GM18951 (cell line): ENCODE data around the gene TNS1.

Experiments
- POLR2A ChIP-seq: IDR thresholded peaks from 4 replicates; pipeline ENCODE4 v1.6.1; 2011; ENCODE audit warnings: mild to moderate bottlenecking; ENCODE audit not compliant: insufficient read length, insufficient read depth; ENCODE audit errors: extremely low read depth
- in situ Hi-C: fragments of 300-500 bp; cut with MboI; formaldehyde crosslinking; loops from one replicate; pipeline ENCODE4 v1.12.0; 2022; ENCODE audit warnings: low sequenced_read_pairs, mixed read lengths, inconsistent platforms; ENCODE audit not compliant: unreplicated experiment

TNS1 gene

DNA sequence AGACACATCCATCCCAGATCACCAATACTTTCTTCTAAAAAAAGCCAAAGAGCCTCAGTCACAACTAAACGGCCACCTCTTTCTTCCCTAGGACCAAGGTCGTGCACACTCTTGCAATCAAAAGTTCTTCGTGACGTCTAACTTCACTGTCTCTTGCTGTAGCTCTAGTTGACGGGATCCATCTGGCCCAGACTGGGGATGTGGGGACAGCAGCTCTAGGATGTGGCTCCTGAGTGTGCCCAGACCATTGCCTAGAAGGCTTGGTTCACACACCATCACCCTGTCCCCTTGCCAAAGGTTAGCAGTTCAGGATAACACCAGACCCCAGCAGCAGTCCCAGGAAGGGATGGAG is 98.2 kb downstream of the TNS1 start:
- in situ Hi-C loops, result no loop called here
- no peak for TF ChIP-seq POLR2A

DNA sequence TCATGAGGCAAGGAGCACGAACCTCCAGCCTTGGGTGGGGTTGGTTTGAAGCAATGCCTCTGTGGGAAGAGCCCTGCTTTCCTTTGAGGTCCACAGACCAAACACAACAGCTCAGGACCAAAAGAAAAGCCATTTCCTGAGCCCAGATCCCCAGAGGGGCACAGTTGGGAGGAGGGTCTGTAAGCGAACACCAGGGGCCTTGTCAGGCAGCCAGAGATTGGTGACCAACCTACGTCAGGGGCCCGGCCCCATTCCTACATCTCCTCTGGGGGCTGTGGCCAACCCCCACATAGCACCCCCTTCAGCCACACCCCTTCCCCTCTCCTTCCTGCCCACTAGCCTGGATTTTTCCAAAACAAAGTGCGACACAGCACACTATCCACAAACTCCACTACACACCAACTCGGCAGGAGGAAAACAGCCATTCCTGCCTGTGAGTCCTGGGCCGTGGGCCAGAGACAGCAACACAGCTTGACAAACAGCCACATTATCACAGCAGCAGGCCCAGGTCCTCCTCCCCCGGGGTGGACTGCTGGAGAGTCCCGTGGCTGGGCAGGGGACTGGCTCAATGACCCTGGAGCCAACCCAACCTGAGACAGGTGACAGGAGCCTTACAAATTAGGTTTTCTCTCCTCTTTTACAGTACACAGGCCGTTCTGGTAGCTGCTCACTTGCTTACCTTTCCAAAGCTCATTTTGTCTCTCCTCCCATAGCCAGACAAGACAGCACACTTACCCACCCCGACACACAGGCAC is 98.8 kb downstream of the TNS1 start:
- in situ Hi-C loops, result no loop called here
- TF ChIP-seq POLR2A, result no peak

GRCh38 chr2:217903142-217903858 is 99.5 kb downstream of the TNS1 start:
- TF ChIP-seq POLR2A, result no peak
- in situ Hi-C loops, result no loop called here

DNA sequence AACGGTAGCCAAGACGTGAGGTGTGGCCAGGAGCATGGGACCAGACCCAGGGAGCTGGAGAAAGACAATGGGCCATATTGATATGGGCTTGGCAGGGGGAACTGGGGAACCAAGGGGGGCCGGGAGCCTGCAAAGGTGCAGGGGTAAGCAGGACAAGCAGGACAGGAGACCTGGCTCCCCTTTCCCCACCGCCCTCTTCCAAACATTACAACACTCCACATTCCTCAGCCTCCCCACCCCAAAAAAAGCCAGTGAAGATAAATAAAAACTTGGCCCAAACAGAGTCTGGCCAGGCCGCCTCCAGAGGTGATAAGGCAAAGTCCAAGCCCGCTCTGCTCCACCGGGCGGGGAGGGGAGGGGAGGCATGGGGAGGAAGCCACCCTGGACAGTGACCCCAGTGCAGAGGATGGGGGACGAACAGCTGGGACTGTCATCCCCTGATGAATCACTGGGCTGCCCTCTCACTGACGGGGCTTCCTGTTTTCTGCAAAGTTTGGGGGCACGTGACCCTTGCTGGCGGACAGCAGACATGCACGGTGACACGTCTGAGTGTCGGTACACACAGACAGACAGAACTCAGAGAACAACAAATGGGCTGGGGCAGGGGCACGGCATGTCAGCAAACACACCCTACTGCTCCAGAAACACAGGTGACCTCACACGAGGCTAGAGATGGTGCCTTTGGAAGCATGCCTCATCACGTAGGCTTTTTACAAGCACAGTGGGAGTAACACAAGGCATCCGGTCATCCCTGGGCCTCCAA is 100.2 kb downstream of the TNS1 start:
- TF ChIP-seq POLR2A, result no peak
- in situ Hi-C loops, result no loop called here

- in situ Hi-C loops, result no loop called here
- TF ChIP-seq POLR2A, result no peak
Observed at GRCh38 chr2:217901835-217902378, 100.9 kb downstream of the TNS1 start.

- no peak for TF ChIP-seq POLR2A
- in situ Hi-C loops, result no loop called here
Observed at GRCh38 chr2:217901400-217901799, 101.4 kb downstream of the TNS1 start.

DNA sequence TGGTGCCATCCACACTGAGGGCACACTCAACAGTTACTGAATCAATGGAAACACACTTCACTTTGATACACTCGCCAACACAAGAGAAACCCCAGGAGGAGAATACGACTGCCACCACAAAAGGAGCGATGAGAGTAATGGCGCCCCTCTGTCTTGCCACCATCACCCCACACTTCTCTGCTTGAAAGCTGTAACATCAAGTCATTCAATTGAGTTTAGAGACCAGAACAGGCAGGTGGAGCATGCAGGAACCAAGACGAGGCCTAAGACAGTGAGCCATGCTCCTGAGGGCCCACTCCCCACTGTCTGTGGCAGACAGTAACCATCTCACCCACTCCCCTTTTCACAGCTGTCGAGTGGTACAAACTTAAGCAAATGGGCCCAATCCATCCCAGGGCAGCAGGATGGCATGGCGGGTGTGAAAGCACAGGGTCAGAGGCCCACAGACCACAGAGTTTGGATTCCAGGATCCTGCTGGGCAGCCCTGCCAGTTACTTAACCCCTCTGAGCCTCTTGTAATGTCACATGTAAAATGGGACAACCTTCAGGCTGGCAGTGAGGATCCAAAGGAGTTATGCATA is 101.9 kb downstream of the TNS1 start:
- in situ Hi-C loops, result no loop called here
- no peak for TF ChIP-seq POLR2A

DNA sequence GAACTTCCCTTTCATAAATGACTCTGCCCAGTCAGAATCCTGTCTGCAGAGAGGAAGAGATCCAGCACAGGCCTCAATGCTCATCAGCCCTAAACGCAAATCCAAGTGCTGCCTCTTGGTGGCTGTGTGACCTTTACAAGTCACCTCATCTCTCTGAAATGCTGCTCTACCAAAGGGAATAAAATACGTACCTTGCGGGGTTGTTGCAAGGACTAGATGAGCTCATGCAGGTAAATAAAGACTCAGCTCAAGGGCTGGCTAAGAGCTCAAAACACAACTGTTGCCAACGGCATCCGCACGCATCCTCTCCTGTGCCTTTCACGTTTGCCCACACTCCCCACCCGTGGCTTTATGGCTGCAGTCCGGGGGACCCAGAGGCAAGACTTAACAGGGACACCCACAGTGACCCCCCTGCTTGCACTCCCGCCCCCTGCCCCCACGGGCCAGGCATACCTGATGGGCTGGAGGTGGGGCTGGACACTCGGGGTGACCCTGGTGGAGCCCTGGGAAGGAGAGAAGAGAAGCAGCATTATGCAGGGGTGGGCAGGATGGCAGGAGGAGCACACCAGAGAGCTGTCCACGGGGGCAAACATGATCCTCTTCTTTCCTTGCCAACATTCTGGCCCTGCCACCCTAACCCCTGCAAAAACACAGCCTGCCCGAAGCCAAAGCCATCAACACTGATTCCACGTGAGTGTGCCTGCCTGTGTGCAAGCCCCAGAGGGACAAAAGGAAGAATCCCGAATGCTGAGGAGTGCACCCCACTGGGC is 102.6 kb downstream of the TNS1 start:
- TF ChIP-seq POLR2A, result no peak
- in situ Hi-C loops, result no loop called here

DNA sequence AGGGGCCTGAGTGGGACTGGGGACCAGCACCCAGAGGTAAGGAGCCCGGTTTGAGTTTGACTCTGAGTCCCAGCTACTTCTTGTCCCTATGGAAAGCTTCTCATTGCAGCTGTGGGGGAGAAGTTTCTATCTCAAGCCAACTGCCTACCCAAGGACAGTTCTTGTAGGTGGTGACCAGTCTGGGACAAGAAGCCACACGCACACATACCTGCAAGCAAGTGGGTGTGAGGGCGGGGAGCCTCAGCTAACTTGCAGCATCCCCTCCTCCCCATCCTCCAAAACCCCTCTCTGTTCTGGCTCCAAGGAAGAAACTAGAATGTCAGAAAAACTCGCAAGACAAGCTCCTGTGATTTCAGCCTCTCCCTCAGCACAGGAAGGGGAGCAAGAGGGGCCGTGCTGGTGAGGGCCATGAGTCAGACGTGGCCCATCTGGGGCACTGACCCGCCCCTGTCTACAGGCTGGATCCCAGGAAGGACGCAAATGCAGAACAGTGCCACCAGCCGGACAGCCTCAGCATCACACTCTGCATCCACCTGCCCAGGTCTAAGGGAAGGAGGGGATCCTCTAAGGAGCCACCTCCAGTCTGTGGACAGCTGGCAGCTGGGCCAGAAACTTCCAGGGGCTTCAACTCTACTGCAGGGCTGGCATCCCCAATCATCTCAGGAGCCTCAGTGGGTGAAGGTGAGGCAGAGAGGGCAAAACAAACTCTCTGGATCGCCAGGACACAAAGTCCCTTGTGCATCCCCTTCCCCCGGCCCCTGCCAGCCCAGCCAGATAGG is 103.4 kb downstream of the TNS1 start:
- in situ Hi-C loops, result no loop called here
- no peak for TF ChIP-seq POLR2A

DNA sequence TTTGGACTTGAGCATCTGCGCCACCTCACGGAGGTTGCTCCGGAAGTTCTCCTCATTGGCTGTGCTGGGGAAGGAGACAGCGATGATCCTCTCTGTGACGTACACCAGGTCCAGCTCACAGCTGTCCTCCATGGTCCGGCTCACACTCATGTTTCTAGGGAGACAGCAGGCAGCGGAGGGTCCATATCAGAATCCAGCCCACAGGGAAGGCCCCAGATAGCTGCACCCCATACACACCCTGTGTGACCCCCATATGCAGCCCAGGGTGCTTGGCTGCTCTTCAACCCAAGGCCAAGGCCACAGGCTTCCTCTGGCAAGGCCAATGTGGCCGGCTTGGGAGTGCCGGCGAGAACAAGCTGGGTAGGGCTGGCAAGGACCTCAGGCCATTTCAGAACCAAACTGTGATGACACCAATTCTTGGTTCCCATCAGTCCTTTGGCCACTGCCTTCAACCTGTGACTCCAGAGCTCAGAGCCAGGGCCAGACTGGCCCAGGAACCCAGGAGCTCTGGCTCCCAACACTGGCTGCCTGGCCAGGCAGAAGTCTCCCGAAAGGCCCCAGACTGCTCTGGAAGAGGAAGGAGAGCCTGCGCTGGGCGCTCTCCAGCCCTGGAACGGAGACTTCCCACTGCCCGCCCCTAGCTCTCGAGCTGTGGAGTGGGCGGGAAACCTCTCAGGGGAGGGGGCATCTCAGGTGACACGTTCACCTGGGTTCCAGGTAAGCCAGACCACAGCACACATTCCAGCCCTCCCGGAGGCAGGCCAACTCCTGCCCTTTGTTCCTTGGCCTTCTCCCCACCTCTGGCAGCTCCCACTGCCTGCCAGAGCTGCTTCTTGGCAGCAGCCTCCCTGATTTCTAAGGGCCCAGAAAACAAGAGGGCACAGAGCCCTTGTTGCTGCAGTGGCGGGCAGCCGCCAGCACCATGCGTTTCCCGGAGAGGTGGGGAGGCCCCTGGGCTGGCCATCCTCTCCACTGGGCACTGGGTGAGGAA is 104.7 kb downstream of the TNS1 start:
- no peak for TF ChIP-seq POLR2A
- in situ Hi-C loops, result no loop called here
